IMR-90 (cell line): ENCODE data around the gene TMEM131L. TPM values are rescaled to one million over a fixed set of nuclear protein-coding genes. Genes with fewer than 3 reads are reported as not detected.

Experiments used
- ATAC-seq: fragments of 200-7000 bp; cut with Tn5 transposase; 2 replicates; pipeline ENCODE4 v1.9.1; 2020; ENCODE audit warnings: low read depth, mild to moderate bottlenecking, moderate library complexity
- BruUV-seq: library from RNA; stranded (reverse); fragments of 400-500 nt; replicated peaks from 2 replicates; lab custom pipeline; 2021; lab: Mats Ljungman, UMichigan
- CTCF ChIA-PET: fragments of 300-600 bp; formaldehyde crosslinking; extraction: SDS; loops from one replicate; lab custom pipeline; 2021; ENCODE audit warnings: antibody characterized with exemption; lab: Yijun Ruan, JAX
- POLR2A ChIA-PET: fragments of 300-600 bp; sonication (Branson Sonifier 250); formaldehyde crosslinking; loops from one replicate; lab custom pipeline; 2022; ENCODE audit warnings: antibody characterized with exemption; ENCODE audit not compliant: unreplicated experiment; lab: Charles Lee
- DNase-seq: peaks from one replicate; pipeline ENCODE4 v3.0.0; 2013
- H2AFZ ChIP-seq: replicated peaks from 2 replicates; pipeline ENCODE3; 2013; ENCODE audit warnings: low read length, mild to moderate bottlenecking; ENCODE audit not compliant: poor library complexity
- H2AK5ac ChIP-seq: 2 replicates; pipeline ENCODE4 v1.6.1; 2013; ENCODE audit warnings: low read depth, low read length, inconsistent platforms
- H2AK9ac ChIP-seq: replicated peaks from 2 replicates; pipeline ENCODE3; 2013; ENCODE audit warnings: mild to moderate bottlenecking, low read depth, low read length, moderate library complexity; ENCODE audit not compliant: poor library complexity
- H2BK120ac ChIP-seq: 2 replicates; pipeline ENCODE4 v1.6.1; 2013; ENCODE audit warnings: low read depth, low read length, inconsistent platforms
- H2BK15ac ChIP-seq: 3 replicates; pipeline ENCODE4 v1.6.1; 2013; ENCODE audit warnings: low read depth, low read length, inconsistent platforms
- H2BK20ac ChIP-seq: 2 replicates; pipeline ENCODE4 v1.6.1; 2013; ENCODE audit warnings: low read depth, mild to moderate bottlenecking, inconsistent platforms, low read length, moderate library complexity
- H2BK5ac ChIP-seq: 2 replicates; pipeline ENCODE4 v1.6.1; 2013; ENCODE audit warnings: mild to moderate bottlenecking, low read depth, low read length, inconsistent platforms; ENCODE audit not compliant: poor library complexity, severe bottlenecking
- H3K14ac ChIP-seq: replicated peaks from 2 replicates; pipeline ENCODE4 v1.6.1; 2013; ENCODE audit warnings: low read depth, low read length, inconsistent platforms
- H3K18ac ChIP-seq: 2 replicates; pipeline ENCODE4 v1.6.1; 2013; ENCODE audit warnings: low read depth, low read length, control low read depth
- H3K23ac ChIP-seq: 2 replicates; pipeline ENCODE4 v1.6.1; 2013; ENCODE audit warnings: low read depth, low read length, inconsistent platforms
- H3K27ac ChIP-seq: 2 replicates; pipeline ENCODE4 v1.5.1; 2013; ENCODE audit warnings: mild to moderate bottlenecking, control low read depth, low read length; ENCODE audit not compliant: insufficient read depth
- H3K27me3 ChIP-seq: 2 replicates; pipeline ENCODE4 v1.6.1; 2013; ENCODE audit warnings: low read length; ENCODE audit not compliant: control insufficient read depth, insufficient read depth
- H3K36me3 ChIP-seq: 2 replicates; pipeline ENCODE4 v1.6.1; 2013; ENCODE audit warnings: low read length, mixed read lengths; ENCODE audit not compliant: control insufficient read depth, insufficient read depth
- H3K4ac ChIP-seq: 2 replicates; pipeline ENCODE4 v1.6.1; 2013; ENCODE audit warnings: low read depth, low read length, inconsistent platforms
- H3K4me1 ChIP-seq: 2 replicates; pipeline ENCODE4 v1.6.1; 2013; ENCODE audit warnings: low read length, mixed read lengths; ENCODE audit not compliant: control insufficient read depth, insufficient read depth
- H3K4me2 ChIP-seq: 2 replicates; pipeline ENCODE4 v1.6.1; 2013; ENCODE audit warnings: low read depth, mild to moderate bottlenecking, control low read depth, low read length, moderate library complexity
- H3K4me3 ChIP-seq: 2 replicates; pipeline ENCODE4 v1.5.1; 2013; ENCODE audit warnings: low read depth, mild to moderate bottlenecking, control low read depth, low read length, moderate library complexity; ENCODE audit not compliant: insufficient read depth
- H3K56ac ChIP-seq: 2 replicates; pipeline ENCODE4 v1.6.1; 2013; ENCODE audit warnings: low read length, inconsistent platforms; ENCODE audit not compliant: insufficient read depth; ENCODE audit errors: extremely low read depth
- H3K79me1 ChIP-seq, 2 experiments: 2 replicates each; pipeline ENCODE4 v1.6.1; 2013; ENCODE audit warnings: low read length in 2 of 2, inconsistent platforms in 1 of 2, low read depth in 1 of 2
- H3K9ac ChIP-seq: 2 replicates; pipeline ENCODE4 v1.6.1; 2013; ENCODE audit warnings: low read depth, low read length, control low read depth
- H3K9me1 ChIP-seq: 2 replicates; pipeline ENCODE4 v1.6.1; 2013; ENCODE audit warnings: low read length, inconsistent platforms; ENCODE audit not compliant: insufficient read depth
- H3K9me3 ChIP-seq: 2 replicates; pipeline ENCODE4 v1.6.1; 2013; ENCODE audit warnings: low read length; ENCODE audit not compliant: control insufficient read depth, insufficient read depth
- H4K20me1 ChIP-seq: 2 replicates; pipeline ENCODE4 v1.6.1; 2013; ENCODE audit warnings: low read length, inconsistent platforms; ENCODE audit not compliant: insufficient read depth
- H4K5ac ChIP-seq: 2 replicates; pipeline ENCODE4 v1.6.1; 2013; ENCODE audit warnings: mild to moderate bottlenecking, low read depth, low read length, control low read depth
- H4K8ac ChIP-seq, 2 experiments: 2 replicates each; pipeline ENCODE4 v1.6.1; 2013; ENCODE audit warnings: low read depth in 2 of 2, low read length in 2 of 2, control low read depth in 1 of 2, inconsistent platforms in 1 of 2
- H4K91ac ChIP-seq: 2 replicates; pipeline ENCODE4 v1.6.1; 2013; ENCODE audit warnings: low read depth, low read length, inconsistent platforms; ENCODE audit not compliant: insufficient read depth
- BHLHE40 ChIP-seq: fragments of 150-350 bp; IDR thresholded peaks from 2 replicates; pipeline ENCODE4 v1.6.1; 2016; ENCODE audit warnings: mild to moderate bottlenecking, low read depth, low read length
- CHD1 ChIP-seq: IDR thresholded peaks from 2 replicates; pipeline ENCODE4 v1.6.1; 2012; ENCODE audit warnings: low read depth, low read length, improper control_type of control experiment
- FOS ChIP-seq: fragments of 150-350 bp; IDR thresholded peaks from 2 replicates; pipeline ENCODE4 v1.6.1; 2016; ENCODE audit warnings: low read depth, low read length
- MAFK ChIP-seq: IDR thresholded peaks from 2 replicates; pipeline ENCODE4 v1.6.1; 2012; ENCODE audit warnings: low read depth, low read length, improper control_type of control experiment
- MXI1 ChIP-seq: IDR thresholded peaks from 2 replicates; pipeline ENCODE4 v1.6.1; 2012; ENCODE audit warnings: low read depth, mild to moderate bottlenecking, low read length, moderate library complexity, borderline replicate concordance
- RAD21 ChIP-seq: IDR thresholded peaks from 2 replicates; pipeline ENCODE4 v1.6.1; 2012; ENCODE audit warnings: low read length, improper control_type of control experiment
- RFX5 ChIP-seq: IDR thresholded peaks from 2 replicates; pipeline ENCODE4 v1.8.0; 2012; ENCODE audit warnings: low read depth, mild to moderate bottlenecking, low read length, moderate library complexity
- WGBS, 2 experiments: methylation state at CpG; one replicate each; pipeline versions ENCODE4 v1.1.5 to v1.1.7; 2013; ENCODE audit warnings: missing lambda C conversion rate in 2 of 2; ENCODE audit not compliant: insufficient read length in 1 of 2; ENCODE audit errors: extremely low coverage in 2 of 2; 5-methylcytosine and 5-hydroxymethylcytosine counted together
- dilution Hi-C: fragments of 300-500 bp; cut with HindIII; formaldehyde crosslinking; loops from one replicate; pipeline ENCODE4 v1.14.3; 2018; ENCODE audit warnings: low sequenced_read_pairs; ENCODE audit not compliant: unreplicated experiment
- in situ Hi-C: fragments of 300-500 bp; cut with MboI; formaldehyde crosslinking; loops from 3 replicates; pipeline ENCODE4 v1.14.3; 2019; ENCODE audit warnings: low sequenced_read_pairs, inconsistent platforms, mixed read lengths
- intact Hi-C: fragments of 100-400 bp; cut with micrococcal nuclease; formaldehyde crosslinking; loops from 2 replicates; pipeline ENCODE4 v1.10.0; 2022
- polyA plus RNA-seq, 3 experiments: library from polyadenylated mRNA; depleted of rRNA; stranded (reverse); fragments of >200 nt; gene quantifications; 2 replicates each; pipeline ENCODE4 v1.2.3, GENCODE V29; 2012; ENCODE audit warnings: low replicate concordance in 1 of 3
- total RNA-seq: library from RNA; depleted of rRNA; stranded (reverse); fragments of >200 nt; gene quantifications from 2 replicates; pipeline ENCODE4 v1.2.3, GENCODE V29; 2012

TMEM131L gene
- total and polyA plus RNA-seq, 2 of the 4 experiments (the other 2 are of a cell fraction), result 8.4 to 23.8 TPM

DNA sequence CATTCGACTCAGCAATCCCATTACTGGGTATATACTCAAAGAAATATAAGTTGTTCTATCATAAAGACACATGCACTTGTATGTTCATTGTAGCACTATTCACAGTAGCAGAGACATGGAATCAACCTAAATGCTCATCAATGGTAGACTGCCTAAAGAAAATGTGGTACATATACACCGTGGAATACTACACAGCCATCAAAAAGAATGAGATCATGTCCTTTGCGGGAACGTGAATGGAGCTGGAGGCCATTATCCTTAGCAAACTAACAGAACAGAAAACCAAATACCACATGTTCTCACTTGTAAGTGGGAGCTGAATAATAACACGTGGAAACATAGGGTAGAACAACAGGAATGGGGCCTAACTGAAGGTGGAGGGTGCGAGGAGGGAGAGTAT lies 44.9 kb downstream of the TMEM131L start:
- BruUV-seq, result no TSS peak

More for the DNA sequence above, 44.9 kb downstream of the TMEM131L start:
- Histone ChIP-seq H4K5ac (no peak overlapping the region), H4K91ac (no peak overlapping the region), H3K4me2 (no peak overlapping the region), H2AK9ac (no peak overlapping the region), H3K23ac (no peak overlapping the region), H3K36me3 (no peaks in the 10 kb centered on the region), H2BK20ac (no peak overlapping the region), H4K8ac (no peak overlapping the region), H2BK15ac (no peak overlapping the region), H3K9me3 (no peaks in the 10 kb centered on the region), H3K56ac (no peak overlapping the region), H4K20me1 (no peaks in the 10 kb centered on the region; the same call in 1 of the 2 replicates), H3K9me1 (peaks cover 4% of the 10 kb centered on the region; the same call in 1 of the 2 replicates), H3K4me1 (peaks cover 4% of the 10 kb centered on the region; the same call in 1 of the 2 replicates), H3K27me3 (no peaks in the 10 kb centered on the region), H3K14ac (no peak overlapping the region), H3K9ac (no peak overlapping the region), H3K18ac (no peak overlapping the region), H2AK5ac (no peak overlapping the region), H2AFZ (no peak overlapping the region), H2BK5ac (no peak overlapping the region), H3K4ac (no peak overlapping the region), H3K4me3 (no peak overlapping the region), H2BK120ac (no peak overlapping the region), H3K79me1 (peaks cover 7 to 15% of the 10 kb centered on the region in 2 experiments; a peak in 3 of 4 replicates), H3K27ac (no peak overlapping the region)
- in situ Hi-C loops (no loop called here), intact Hi-C loops (no loop called here), dilution Hi-C loops (no loop called here)
- DNase-seq (no peak), ATAC-seq (no peak)
- TF ChIP-seq CHD1, result no peak
- no peak for TF ChIP-seq RAD21
- TF ChIP-seq MAFK, result no peak
- TF ChIP-seq BHLHE40, result no peak
- TF ChIP-seq FOS, result no peak
- no peak for TF ChIP-seq RFX5
- TF ChIP-seq MXI1, result no peak
- WGBS, 2 experiments, result no CpG with 5 or more reads among the region's 6 CpGs
- CTCF ChIA-PET, result interaction anchor here (0.6 kb wide), 1 partner anchor 133 kb away, joined by 3 read pairs; no protein-coding TSS in a partner anchor
- POLR2A ChIA-PET, result no interaction called here
